ENCODE results near the gene GNAQ.

GNAQ gene

GRCh38 chr9:78001946-78002731 is 29.5 kb downstream of the GNAQ start:
- FAIRE-seq: no peak

DNA sequence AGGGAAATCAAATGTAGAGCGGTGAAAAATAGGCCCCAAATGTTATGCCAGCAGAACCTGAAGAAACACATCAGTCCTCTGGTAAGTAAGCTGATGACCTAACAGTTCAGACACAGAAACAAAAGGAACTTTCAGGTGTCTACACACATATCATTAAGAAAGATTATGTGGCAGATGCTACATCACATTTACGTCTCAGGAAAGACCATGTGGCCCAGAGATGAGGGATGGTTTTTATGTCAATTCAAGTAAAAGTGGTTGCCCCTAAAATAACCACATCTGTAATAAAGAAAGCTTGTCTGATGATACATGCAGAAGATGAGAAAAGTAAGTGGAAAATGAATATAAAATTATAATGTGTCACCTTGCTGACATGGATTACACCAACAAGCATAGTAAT is 31.4 kb downstream of the GNAQ start:
- FAIRE-seq: no peak

DNA sequence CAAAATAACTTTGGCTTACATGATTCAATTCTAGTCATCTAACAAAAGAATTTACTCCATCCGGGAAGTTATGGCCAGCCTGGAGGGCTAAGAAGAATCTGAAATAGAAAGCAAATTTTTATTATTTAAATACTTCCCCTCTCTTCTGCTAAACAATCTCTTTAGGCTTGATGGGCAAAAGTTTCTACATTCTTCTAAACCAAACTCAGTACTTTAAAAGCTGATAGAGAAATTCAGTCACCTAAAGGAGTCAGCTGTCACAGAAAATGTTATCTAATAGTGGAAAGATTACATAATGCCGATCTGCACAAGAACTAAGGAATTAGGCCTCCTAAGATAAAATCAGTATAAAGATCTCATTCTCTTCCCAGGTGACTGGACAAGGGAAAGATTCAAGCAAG is 32.4 kb downstream of the GNAQ start:
- no peak for FAIRE-seq

DNA sequence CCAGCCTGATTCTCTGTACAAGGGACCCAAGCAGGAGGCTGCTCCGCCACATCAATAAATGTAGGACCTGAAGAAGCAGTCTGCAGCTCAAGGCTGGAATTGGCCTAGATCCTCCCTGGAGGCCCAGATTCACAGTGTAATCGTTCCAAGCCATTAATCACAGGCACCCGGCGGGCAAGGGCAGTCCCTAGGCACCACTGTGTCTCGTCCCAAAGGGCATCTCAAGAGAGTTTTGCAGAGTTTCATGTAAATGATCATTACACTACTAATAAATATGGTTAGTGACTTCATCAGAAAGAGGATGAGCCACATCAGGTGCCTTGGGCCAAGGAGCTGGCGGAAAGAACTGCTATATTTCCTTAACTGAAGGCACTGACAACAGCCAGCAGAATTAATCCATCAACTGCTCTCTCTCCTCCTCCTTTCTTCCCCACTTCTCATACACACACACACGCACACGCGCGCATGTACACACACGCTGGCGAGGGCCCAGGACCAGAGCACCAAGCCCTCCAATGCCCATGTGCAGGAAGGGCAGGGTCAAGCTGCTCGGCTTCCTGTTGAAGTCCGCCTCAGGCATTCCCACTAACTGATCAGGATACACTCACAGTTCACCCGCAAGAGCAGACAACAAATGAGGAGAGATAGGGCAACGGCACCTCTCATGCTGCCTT is 33.9 kb downstream of the GNAQ start:
- FAIRE-seq: no peak

- no peak for FAIRE-seq
Measured at GRCh38 chr9:77996696-77997095, 34.9 kb downstream of the GNAQ start.

DNA sequence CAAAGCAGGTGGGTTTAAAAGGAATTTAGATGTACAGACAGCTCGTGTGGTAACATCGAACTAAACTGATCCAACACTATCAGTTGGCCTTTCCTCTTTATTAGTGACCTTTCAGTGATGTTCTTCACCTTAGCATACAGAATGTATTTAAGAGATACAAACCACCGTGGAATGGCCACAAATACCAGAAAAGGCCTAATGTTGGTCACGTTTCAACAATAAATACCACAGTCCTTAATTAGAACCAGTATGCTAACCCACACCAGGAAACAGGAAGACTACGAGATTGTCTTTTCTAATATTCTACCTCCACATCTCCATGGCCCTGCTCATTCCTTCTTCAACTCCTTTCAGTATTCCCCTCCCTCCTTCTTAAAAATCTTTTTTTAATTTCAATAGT is 40.4 kb downstream of the GNAQ start:
- FAIRE-seq: no peak

GRCh38 chr9:77989909-77990308 is 41.7 kb downstream of the GNAQ start:
- no peak for FAIRE-seq

GRCh38 chr9:77989458-77989857 is 42.2 kb downstream of the GNAQ start:
- FAIRE-seq: no peak

GRCh38 chr9:77988630-77989029 is 43.0 kb downstream of the GNAQ start:
- FAIRE-seq: no peak

- FAIRE-seq: no peak
Measured at GRCh38 chr9:77987880-77988525, 43.6 kb downstream of the GNAQ start.

- FAIRE-seq: no peak
Measured at GRCh38 chr9:77987081-77987656, 44.4 kb downstream of the GNAQ start.

- no peak for FAIRE-seq
Measured at GRCh38 chr9:77985996-77986395, 45.6 kb downstream of the GNAQ start.

GRCh38 chr9:77983320-77983662 is 48.3 kb downstream of the GNAQ start:
- FAIRE-seq: no peak

- no peak for FAIRE-seq
Measured at GRCh38 chr9:77982581-77983319, 48.9 kb downstream of the GNAQ start.

- FAIRE-seq: no peak
Measured at GRCh38 chr9:77981907-77982306, 49.7 kb downstream of the GNAQ start.

GRCh38 chr9:77981332-77981731 is 50.3 kb downstream of the GNAQ start:
- no peak for FAIRE-seq

DNA sequence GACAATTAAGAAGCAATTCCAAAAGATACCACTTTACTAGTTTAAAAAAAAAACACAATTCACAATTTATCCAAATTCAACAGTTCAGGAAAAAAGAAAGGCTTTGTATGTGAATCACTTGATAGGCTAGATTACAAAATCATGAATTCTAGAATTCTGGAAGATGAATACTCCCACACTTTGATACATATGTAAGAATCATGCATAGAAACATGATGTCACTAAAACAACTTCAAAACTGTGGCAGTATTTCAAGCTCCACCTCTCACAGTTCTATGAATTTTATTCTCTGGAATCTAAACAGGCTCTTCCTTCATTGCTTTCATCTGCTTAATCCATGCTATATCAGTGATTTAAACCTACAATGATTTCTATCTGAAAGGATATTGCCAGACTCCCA is 51.0 kb downstream of the GNAQ start:
- no peak for FAIRE-seq

GRCh38 chr9:77978086-77978781 is 53.4 kb downstream of the GNAQ start:
- no peak for FAIRE-seq

DNA sequence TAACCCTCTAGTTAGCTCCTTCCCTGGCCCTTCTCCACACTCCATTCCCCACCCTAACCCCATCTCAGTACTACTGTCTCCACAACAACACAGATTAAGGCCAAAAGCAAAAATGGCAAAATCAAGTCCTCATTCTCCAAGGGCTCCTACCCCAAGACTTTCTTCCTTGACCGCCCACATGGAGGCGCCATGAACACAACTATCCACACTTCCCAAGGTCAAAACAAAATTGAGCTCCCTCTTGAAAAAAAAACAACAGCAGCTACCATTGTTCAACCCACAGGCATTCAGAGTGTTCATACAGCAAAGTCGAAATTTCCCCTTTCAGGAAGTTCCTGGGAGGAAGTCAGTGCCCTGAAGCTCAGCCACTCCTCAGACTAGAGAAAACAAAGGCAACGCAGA is 54.4 kb downstream of the GNAQ start:
- peak; percentile 85 for FAIRE-seq

GRCh38 chr9:77975806-77976205 is 55.8 kb downstream of the GNAQ start:
- no peak for FAIRE-seq

- FAIRE-seq: no peak
Measured at GRCh38 chr9:77975036-77975435, 56.6 kb downstream of the GNAQ start.

DNA sequence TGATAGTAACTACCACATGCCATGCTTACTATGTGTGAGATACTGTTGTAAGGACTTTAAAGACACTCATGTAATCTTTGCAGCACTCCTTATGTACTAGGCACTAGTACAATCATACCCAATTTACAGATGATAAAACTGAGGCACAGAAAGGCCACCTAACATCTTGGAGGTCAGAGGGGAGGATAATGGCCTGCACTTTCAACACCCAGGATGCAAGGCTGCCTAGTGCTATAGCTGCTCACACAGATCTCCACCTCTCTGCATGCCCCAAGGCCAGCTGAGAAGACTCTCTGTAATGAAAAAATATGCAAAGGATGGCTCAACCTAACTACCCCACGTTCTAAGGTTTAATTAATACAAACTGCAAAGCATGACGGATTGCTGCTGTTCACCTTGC is 57.2 kb downstream of the GNAQ start:
- no peak for FAIRE-seq

GRCh38 chr9:77969083-77969482 is 62.5 kb downstream of the GNAQ start:
- FAIRE-seq: no peak
